Testis (tissue), 2 donors: ENCODE results near the gene HOTAIR.

Experiments
- CTCF ChIP-seq, 3 experiments: fragments of 450-650 bp in 2 of 3; fragments of 200-600 bp in 1 of 3; sonication (generic) in 1 of 3; IDR thresholded peaks; one replicate each; pipeline ENCODE4 v1.5.1; 2016 to 2019; ENCODE audit warnings: antibody characterized with exemption in 3 of 3, mild to moderate bottlenecking in 2 of 3, moderate library complexity in 1 of 3
- POLR2A ChIP-seq: fragments of 450-650 bp; IDR thresholded peaks from one replicate; pipeline ENCODE4 v1.6.1; 2017; ENCODE audit warnings: antibody characterized with exemption, mild to moderate bottlenecking, moderate library complexity

GRCh38 chr12:53975479-53976152, 862 bp upstream of the HOTAIR start:
- TF ChIP-seq CTCF (IDR thresholded peaks at IDR 0.05) (no peak), POLR2A (no peak)
